Trophoblast cell (in vitro differentiated cells and primary cell): ENCODE results near the gene TSPYL4.

ENCODE experiments used
- DNase-seq, 2 donors: peaks; one replicate each; pipeline ENCODE4 v3.0.0-alpha.2; 2016
- H2AFZ ChIP-seq: 2 replicates; pipeline ENCODE4 v1.6.1; 2013; ENCODE audit warnings: low read length, moderate library complexity, mild to moderate bottlenecking; ENCODE audit not compliant: insufficient read depth, poor library complexity
- H2AK5ac ChIP-seq: 2 replicates; pipeline ENCODE4 v1.6.1; 2013; ENCODE audit warnings: mild to moderate bottlenecking, low read length
- H2BK120ac ChIP-seq: 2 replicates; pipeline ENCODE4 v1.6.1; 2013; ENCODE audit warnings: low read length, mild to moderate bottlenecking, moderate library complexity; ENCODE audit not compliant: insufficient read depth, poor library complexity
- H2BK12ac ChIP-seq: 2 replicates; pipeline ENCODE4 v1.6.1; 2013; ENCODE audit warnings: mild to moderate bottlenecking, low read length, moderate library complexity
- H2BK5ac ChIP-seq: 2 replicates; pipeline ENCODE4 v1.6.1; 2013; ENCODE audit warnings: low read length, low read depth, moderate library complexity, mild to moderate bottlenecking; ENCODE audit not compliant: poor library complexity
- H3K14ac ChIP-seq: 2 replicates; pipeline ENCODE4 v1.6.1; 2013; ENCODE audit warnings: mild to moderate bottlenecking, low read length
- H3K18ac ChIP-seq: 2 replicates; pipeline ENCODE4 v1.6.1; 2013; ENCODE audit warnings: mild to moderate bottlenecking, low read length
- H3K23ac ChIP-seq: 2 replicates; pipeline ENCODE4 v1.6.1; 2013; ENCODE audit warnings: low read length
- H3K27ac ChIP-seq: 2 replicates; pipeline ENCODE4 v1.5.1; 2013; ENCODE audit warnings: low read depth, mild to moderate bottlenecking, inconsistent platforms, low read length, moderate library complexity
- H3K27me3 ChIP-seq: 2 replicates; pipeline ENCODE4 v1.6.1; 2013; ENCODE audit warnings: inconsistent platforms, mild to moderate bottlenecking, low read length, moderate library complexity; ENCODE audit not compliant: insufficient read depth
- H3K36me3 ChIP-seq, 2 experiments: 1 replicate in 1 of 2; 2 replicates in 1 of 2; pipeline ENCODE4 v1.6.1; 2013; ENCODE audit warnings: low read length in 2 of 2, mild to moderate bottlenecking in 2 of 2, moderate library complexity in 1 of 2; ENCODE audit not compliant: insufficient read depth in 2 of 2, control insufficient read depth in 1 of 2
- H3K4ac ChIP-seq: 2 replicates; pipeline ENCODE4 v1.6.1; 2013; ENCODE audit warnings: low read depth, mild to moderate bottlenecking, low read length, moderate library complexity
- H3K4me1 ChIP-seq, 2 experiments: 1 replicate in 1 of 2; 2 replicates in 1 of 2; pipeline ENCODE4 v1.6.1; 2013; ENCODE audit warnings: low read length in 2 of 2, mild to moderate bottlenecking in 2 of 2, moderate library complexity in 1 of 2; ENCODE audit not compliant: insufficient read depth in 2 of 2, control insufficient read depth in 1 of 2
- H3K4me2 ChIP-seq: 2 replicates; pipeline ENCODE4 v1.6.1; 2013; ENCODE audit warnings: inconsistent platforms, mild to moderate bottlenecking, low read length, moderate library complexity
- H3K4me3 ChIP-seq: 2 replicates; pipeline ENCODE4 v1.5.1; 2013; ENCODE audit warnings: mild to moderate bottlenecking, low read depth, low read length, inconsistent platforms
- H3K79me1 ChIP-seq: one replicate; pipeline ENCODE4 v1.6.1; 2013; ENCODE audit warnings: low read length
- H3K79me2 ChIP-seq: 2 replicates; pipeline ENCODE4 v1.6.1; 2013; ENCODE audit warnings: low read length, mild to moderate bottlenecking; ENCODE audit not compliant: control insufficient read depth, insufficient read depth, poor library complexity
- H3K9ac ChIP-seq: 2 replicates; pipeline ENCODE4 v1.6.1; 2013; ENCODE audit warnings: mild to moderate bottlenecking, low read length
- H3K9me3 ChIP-seq: 2 replicates; pipeline ENCODE4 v1.6.1; 2013; ENCODE audit warnings: low read depth, mild to moderate bottlenecking, control low read depth, inconsistent platforms, low read length; ENCODE audit not compliant: insufficient read depth
- H4K12ac ChIP-seq: 2 replicates; pipeline ENCODE4 v1.6.1; 2013; ENCODE audit warnings: low read depth, mild to moderate bottlenecking, low read length, moderate library complexity
- H4K8ac ChIP-seq: 2 replicates; pipeline ENCODE4 v1.6.1; 2013; ENCODE audit warnings: low read depth, mild to moderate bottlenecking, low read length, moderate library complexity
- H4K91ac ChIP-seq: one replicate; pipeline ENCODE4 v1.6.1; 2013; ENCODE audit warnings: low read depth, mild to moderate bottlenecking, low read length, moderate library complexity
- WGBS: extraction: QIAGEN DNeasy Blood & Tissue Kit; methylation state at CpG from one replicate; pipeline ENCODE4 v1.1.7; 2013; ENCODE audit warnings: missing lambda C conversion rate; ENCODE audit not compliant: insufficient read length, insufficient coverage; ENCODE audit errors: extremely low coverage; 5-methylcytosine and 5-hydroxymethylcytosine counted together

TSPYL4 gene

DNA sequence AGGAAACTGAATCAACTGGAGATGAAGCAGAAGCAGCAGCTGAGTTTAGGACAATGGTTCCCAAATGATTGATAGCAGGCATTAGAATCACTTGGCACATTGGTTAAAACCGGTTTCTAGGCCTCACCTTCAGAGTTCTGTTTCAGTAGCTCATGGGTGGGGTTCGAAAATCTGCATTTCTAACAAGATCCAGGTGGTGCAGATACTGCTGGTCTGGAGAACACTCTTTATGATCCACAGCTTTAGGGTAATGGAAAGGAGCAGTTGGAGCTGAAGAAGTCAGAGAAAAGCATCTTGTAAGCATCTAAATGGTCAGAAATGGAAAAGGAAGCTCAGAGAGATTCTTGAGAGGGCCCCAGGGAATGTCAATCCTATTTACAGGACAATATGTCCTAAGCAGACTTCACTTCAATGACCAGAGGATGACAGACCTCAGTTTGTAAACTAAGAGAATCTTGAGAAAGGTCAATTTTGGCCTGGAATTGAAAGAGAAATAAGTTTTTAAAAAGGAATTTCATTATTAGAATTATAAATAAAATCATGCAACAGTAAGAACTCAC, 17.4 kb upstream of the TSPYL4 start:
- Histone ChIP-seq H4K8ac (no peak overlapping the region), H4K91ac (no peak overlapping the region), H3K4me1 (no peaks in the 10 kb centered on the region), H2BK12ac (no peak overlapping the region), H3K14ac (no peak overlapping the region), H3K9ac (no peak overlapping the region), H3K27me3 (no peaks in the 10 kb centered on the region), H3K36me3 (peaks cover 3 to 6% of the 10 kb centered on the region in 2 experiments), H3K4ac (no peak overlapping the region), H3K27ac (no peak overlapping the region), H3K79me2 (no peaks in the 10 kb centered on the region), H3K4me3 (no peak overlapping the region), H3K4me2 (no peak overlapping the region), H2AFZ (no peak overlapping the region), H2AK5ac (no peak overlapping the region), H2BK120ac (no peak overlapping the region), H2BK5ac (no peak overlapping the region), H3K23ac (no peak overlapping the region), H3K9me3 (no peaks in the 10 kb centered on the region), H4K12ac (no peak overlapping the region), H3K18ac (no peak overlapping the region), H3K79me1 (no peaks in the 10 kb centered on the region)
- no CpG with 5 or more reads among the region's 2 CpGs for WGBS
- DNase-seq: no peak

- no peak overlapping the region for H2AFZ ChIP-seq
- no peak overlapping the region for H3K23ac ChIP-seq
- no peak overlapping the region for H3K18ac ChIP-seq
- no peak overlapping the region for H4K91ac ChIP-seq
- no CpG with 5 or more reads among the region's 3 CpGs for WGBS
- H3K14ac ChIP-seq: no peak overlapping the region
- no peak overlapping the region for H2AK5ac ChIP-seq
- no peaks in the 10 kb centered on the region for H3K27me3 ChIP-seq
- no peaks in the 10 kb centered on the region for H3K4me1 ChIP-seq
- H3K9me3 ChIP-seq: no peaks in the 10 kb centered on the region
- H3K36me3 ChIP-seq: peaks cover 0 to 4% of the 10 kb centered on the region in 2 experiments
- no peak overlapping the region for H3K9ac ChIP-seq
- H4K12ac ChIP-seq: no peak overlapping the region
- H2BK120ac ChIP-seq: no peak overlapping the region
- H2BK12ac ChIP-seq: no peak overlapping the region
- H3K79me1 ChIP-seq: no peaks in the 10 kb centered on the region
- H4K8ac ChIP-seq: no peak overlapping the region
- DNase-seq: peak in 1 of 2 donors; percentile 92
- H3K4ac ChIP-seq: no peak overlapping the region
- H3K4me2 ChIP-seq: no peak overlapping the region
- H3K79me2 ChIP-seq: no peaks in the 10 kb centered on the region
- H3K27ac ChIP-seq: no peak overlapping the region
- no peak overlapping the region for H3K4me3 ChIP-seq
- no peak overlapping the region for H2BK5ac ChIP-seq
These were observed 14.9 kb upstream of the TSPYL4 start for GRCh38 chr6:116268589-116269293.

- Histone ChIP-seq H2AFZ (no peak overlapping the region), H3K4me2 (no peak overlapping the region)
These were observed 14.1 kb upstream of the TSPYL4 start for GRCh38 chr6:116267836-116268588.

DNA sequence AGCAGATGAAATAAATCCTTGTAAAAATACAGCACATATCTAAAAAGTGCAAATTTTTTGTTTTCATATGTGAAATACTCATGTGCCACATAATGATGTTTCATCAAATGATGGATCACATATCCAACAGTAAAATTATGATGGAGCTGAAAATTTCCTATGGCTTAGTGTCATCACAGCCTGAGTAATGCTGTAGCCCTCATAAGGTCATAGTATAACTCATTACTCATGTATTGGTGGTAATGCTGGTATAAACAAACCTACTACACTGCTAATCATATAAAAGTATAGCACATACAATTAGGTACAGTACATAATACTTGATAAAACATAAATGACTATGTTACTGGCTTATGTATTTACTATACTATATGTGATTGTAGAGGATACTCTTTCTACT, 12.9 kb upstream of the TSPYL4 start:
- Histone ChIP-seq H3K9ac (no peak overlapping the region), H3K4me1 (no peaks in the 10 kb centered on the region), H3K4me2 (no peak overlapping the region), H2AFZ (no peak overlapping the region), H3K79me2 (no peaks in the 10 kb centered on the region), H3K4ac (no peak overlapping the region), H3K27ac (no peak overlapping the region), H2BK12ac (no peak overlapping the region), H3K79me1 (no peaks in the 10 kb centered on the region), H2AK5ac (no peak overlapping the region), H3K14ac (no peak overlapping the region), H3K36me3 (peaks cover 0 to 1% of the 10 kb centered on the region in 2 experiments), H3K4me3 (no peak overlapping the region), H4K91ac (no peak overlapping the region), H3K9me3 (no peaks in the 10 kb centered on the region), H4K12ac (no peak overlapping the region), H3K18ac (no peak overlapping the region), H2BK120ac (no peak overlapping the region), H4K8ac (no peak overlapping the region), H2BK5ac (no peak overlapping the region), H3K23ac (no peak overlapping the region), H3K27me3 (no peaks in the 10 kb centered on the region)
- peak; percentile 45 to 84 for DNase-seq

More at GRCh38 chr6:116267836-116268588, 14.1 kb upstream of the TSPYL4 start:
- WGBS: no CpG with 5 or more reads among the region's 3 CpGs
- H3K14ac ChIP-seq: no peak overlapping the region
- no peak overlapping the region for H2AK5ac ChIP-seq
- H3K18ac ChIP-seq: no peak overlapping the region
- H2BK120ac ChIP-seq: no peak overlapping the region
- H2BK12ac ChIP-seq: no peak overlapping the region
- H3K79me1 ChIP-seq: no peaks in the 10 kb centered on the region
- DNase-seq: peak in 1 of 2 donors; percentile 73
- H3K9ac ChIP-seq: no peak overlapping the region
- no peak overlapping the region for H2BK5ac ChIP-seq
- H3K4ac ChIP-seq: no peak overlapping the region
- no peak overlapping the region for H3K4me3 ChIP-seq
- no peaks in the 10 kb centered on the region for H3K9me3 ChIP-seq
- no peak overlapping the region for H4K8ac ChIP-seq
- H4K91ac ChIP-seq: no peak overlapping the region
- H3K79me2 ChIP-seq: no peaks in the 10 kb centered on the region
- H3K23ac ChIP-seq: no peak overlapping the region
- no peaks in the 10 kb centered on the region for H3K4me1 ChIP-seq
- no peaks in the 10 kb centered on the region for H3K27me3 ChIP-seq
- H3K27ac ChIP-seq: no peak overlapping the region
- H4K12ac ChIP-seq: no peak overlapping the region
- H3K36me3 ChIP-seq: peaks cover 0 to 1% of the 10 kb centered on the region in 2 experiments
